A549 (cell line): ENCODE results near the gene PBXIP1. TPM values are rescaled to one million over a fixed set of nuclear protein-coding genes. Genes with fewer than 3 reads are reported as not detected.

Source experiments
- ATAC-seq, 2 experiments: fragments of 200-7000 bp in 1 of 2; fragments of >200 bp in 1 of 2; cut with Nextera tagmentation in 1 of 2; cut with Tn5 transposase in 1 of 2; 3 replicates each; pipeline versions ENCODE4 v1.8.0 to v1.9.1; 2018 to 2020; ENCODE audit warnings: mild to moderate bottlenecking in 1 of 2, moderate library complexity in 1 of 2
- CTCF ChIA-PET: fragments of 300-600 bp; sonication (Branson Sonifier 250); formaldehyde crosslinking; extraction: SDS; loops from one replicate; lab custom pipeline; 2021; ENCODE audit warnings: antibody characterized with exemption, inconsistent platforms; lab: Yijun Ruan, JAX
- POLR2A ChIA-PET: fragments of 350-600 bp; formaldehyde crosslinking; extraction: SDS; loops from one replicate; lab custom pipeline; 2021; ENCODE audit warnings: antibody characterized with exemption, inconsistent platforms; lab: Yijun Ruan, JAX
- DNase-seq, 2 experiments: peaks; one replicate each; pipeline versions ENCODE4 v3.0.0 to v3.0.0-alpha.2; 2011 to 2016; ENCODE audit warnings: low read depth in 1 of 2, low spot score in 1 of 2
- FAIRE-seq: peaks from 2 replicates; lab custom pipeline; 2011; peaks lifted over from hg19 to GRCh38; lab: Jason Lieb, UNC
- H3K27ac ChIP-seq, 2 experiments: fragments of >200 bp; sonication (Bioruptor Twin); formaldehyde crosslinking; 3 replicates each; pipeline ENCODE4 v1.5.1; 2016 to 2017
- H3K4me1 ChIP-seq: fragments of >200 bp; sonication (Bioruptor Twin); formaldehyde crosslinking; 3 replicates; pipeline ENCODE4 v1.6.1; 2016
- H3K4me2 ChIP-seq: fragments of >200 bp; sonication (Bioruptor Twin); formaldehyde crosslinking; 3 replicates; pipeline ENCODE4 v1.6.1; 2016
- H3K4me3 ChIP-seq: fragments of >200 bp; sonication (Bioruptor Twin); formaldehyde crosslinking; 3 replicates; pipeline ENCODE4 v1.5.1; 2016
- H3K9me3 ChIP-seq: fragments of >200 bp; sonication (Bioruptor Twin); formaldehyde crosslinking; 3 replicates; pipeline ENCODE4 v1.6.1; 2016
- BCL3 ChIP-seq: fragments of >200 bp; sonication (Bioruptor Twin); formaldehyde crosslinking; IDR thresholded peaks from 3 replicates; pipeline ENCODE4 v1.6.1; 2016
- CEBPB ChIP-seq, 2 experiments: fragments of >200 bp in 1 of 2; sonication (Bioruptor Twin) in 1 of 2; formaldehyde crosslinking in 1 of 2; IDR thresholded peaks; 2 replicates each; pipeline ENCODE4 v1.6.1; 2012 to 2016
- CHD2 ChIP-seq: fragments of 150-350 bp; IDR thresholded peaks from 2 replicates; pipeline ENCODE4 v1.6.1; 2014; ENCODE audit warnings: low read length; ENCODE audit not compliant: partially characterized antibody
- EHF ChIP-seq: fragments of 250-450 bp; sonication (Bioruptor Pico); IDR thresholded peaks from 2 replicates; pipeline ENCODE4 v1.5.0; 2020; ENCODE audit warnings: mild to moderate bottlenecking
- FOSB ChIP-seq: fragments of 250-450 bp; sonication (Bioruptor Pico); IDR thresholded peaks from 2 replicates; pipeline ENCODE4 v1.5.0; 2020; ENCODE audit warnings: mild to moderate bottlenecking, moderate library complexity
- FOSL2 ChIP-seq, 2 experiments: fragments of 450-650 bp in 1 of 2; fragments of >200 bp in 1 of 2; sonication (Bioruptor Twin) in 1 of 2; formaldehyde crosslinking; IDR thresholded peaks; 2 replicates each; pipeline versions ENCODE4 v1.5.0 to v1.6.1; 2016 to 2020; ENCODE audit warnings: mild to moderate bottlenecking in 1 of 2, moderate library complexity in 1 of 2
- FOXS1 ChIP-seq: fragments of 250-450 bp; sonication (Bioruptor Pico); IDR thresholded peaks from 2 replicates; pipeline ENCODE4 v1.5.0; 2020; ENCODE audit warnings: mild to moderate bottlenecking, moderate library complexity
- GATA3 ChIP-seq: IDR thresholded peaks from 2 replicates; pipeline ENCODE4 v1.6.1; 2012; ENCODE audit warnings: borderline replicate concordance
- HEYL ChIP-seq: fragments of 250-450 bp; sonication (Bioruptor Pico); IDR thresholded peaks from 2 replicates; pipeline ENCODE4 v1.8.0; 2021; ENCODE audit warnings: mild to moderate bottlenecking, moderate library complexity
- MAFK ChIP-seq: fragments of 450-650 bp; IDR thresholded peaks from 2 replicates; pipeline ENCODE4 v1.6.1; 2014; ENCODE audit not compliant: partially characterized antibody
- MYC ChIP-seq: IDR thresholded peaks from 2 replicates; pipeline ENCODE4 v1.6.1; 2012; ENCODE audit warnings: mild to moderate bottlenecking, inconsistent platforms, low read length, improper control_type of control experiment, borderline replicate concordance
- NPAS2 ChIP-seq: fragments of 250-450 bp; sonication (Bioruptor Pico); IDR thresholded peaks from 2 replicates; pipeline ENCODE4 v1.8.0; 2022; ENCODE audit warnings: mild to moderate bottlenecking, moderate library complexity, borderline replicate concordance
- PBX3 ChIP-seq: IDR thresholded peaks from 2 replicates; pipeline ENCODE4 v1.6.1; 2012
- PHF8 ChIP-seq: fragments of 200-600 bp; sonication (generic); IDR thresholded peaks from 2 replicates; pipeline ENCODE4 v1.6.1; 2016; ENCODE audit warnings: low read depth, mild to moderate bottlenecking, antibody characterized with exemption, moderate library complexity, borderline replicate concordance
- POLR2A ChIP-seq: IDR thresholded peaks from 2 replicates; pipeline ENCODE4 v1.6.1; 2012; ENCODE audit warnings: mild to moderate bottlenecking, low read length
- POLR2AphosphoS2 ChIP-seq: conservative IDR thresholded peaks from 2 replicates; pipeline ENCODE4 v1.6.1; 2012; ENCODE audit warnings: low read length, improper control_type of control experiment, inconsistent platforms
- RARB ChIP-seq: fragments of 250-450 bp; sonication (Bioruptor Pico); IDR thresholded peaks from 2 replicates; pipeline ENCODE4 v1.8.0; 2021; ENCODE audit warnings: mild to moderate bottlenecking, moderate library complexity
- RCOR1 ChIP-seq: fragments of 150-350 bp; IDR thresholded peaks from 2 replicates; pipeline ENCODE4 v1.6.1; 2014; ENCODE audit warnings: antibody characterized with exemption, low read length, low read depth
- REST ChIP-seq: fragments of 200-600 bp; sonication (generic); IDR thresholded peaks from 2 replicates; pipeline ENCODE4 v1.6.1; 2016; ENCODE audit warnings: antibody characterized with exemption, mild to moderate bottlenecking, moderate library complexity
- RFX5 ChIP-seq: fragments of 450-650 bp; IDR thresholded peaks from 2 replicates; pipeline ENCODE4 v1.7.1; 2014; ENCODE audit warnings: antibody characterized with exemption, mild to moderate bottlenecking, moderate library complexity
- SMC3 ChIP-seq: fragments of >200 bp; sonication (Bioruptor Twin); formaldehyde crosslinking; IDR thresholded peaks from 3 replicates; pipeline ENCODE4 v1.6.1; 2018; ENCODE audit warnings: inconsistent platforms
- TFCP2L1 ChIP-seq: fragments of 250-450 bp; sonication (Bioruptor Pico); IDR thresholded peaks from 2 replicates; pipeline ENCODE4 v1.5.0; 2021; ENCODE audit warnings: mild to moderate bottlenecking
- ZC3H11A ChIP-seq: fragments of 450-650 bp; IDR thresholded peaks from 2 replicates; pipeline ENCODE4 v1.6.1; 2014; ENCODE audit warnings: antibody characterized with exemption, mild to moderate bottlenecking
- WGBS: methylation state at CpG from one replicate; pipeline ENCODE4 v1.1.6; 2017; ENCODE audit errors: missing lambda C conversion rate; 5-methylcytosine and 5-hydroxymethylcytosine counted together
- polyA plus RNA-seq, 4 experiments: library from polyadenylated mRNA; depleted of rRNA in 3 of 4; stranded (reverse); fragments of >200 nt; fragmentation: RNase III in 1 of 4; extraction: RNeasy Plus Mini Kit Qiagen cat#74134 plus additional on column Dnase treatment in 1 of 4; gene quantifications; 2 replicates in 3 of 4; 3 replicates in 1 of 4; pipeline ENCODE4 v1.2.3, GENCODE V29; 2011 to 2017
- TF ChIP-seq, protein P1 (sequence below): fragments of >200 bp; sonication (Bioruptor Twin); formaldehyde crosslinking; IDR thresholded peaks from 3 replicates; pipeline ENCODE4 v1.5.1; 2016
- TF ChIP-seq, protein P2 (sequence below): IDR thresholded peaks from 2 replicates; pipeline ENCODE4 v1.6.1; 2012
- TF ChIP-seq, protein P3 (sequence below): IDR thresholded peaks from 2 replicates; pipeline ENCODE4 v1.6.1; 2012; ENCODE audit warnings: low read depth, borderline replicate concordance

Gene PBXIP1
- polyA plus RNA-seq, 2 of the 4 experiments (the other 2 are of a cell fraction), result 15.0 to 20.8 TPM

DNA sequence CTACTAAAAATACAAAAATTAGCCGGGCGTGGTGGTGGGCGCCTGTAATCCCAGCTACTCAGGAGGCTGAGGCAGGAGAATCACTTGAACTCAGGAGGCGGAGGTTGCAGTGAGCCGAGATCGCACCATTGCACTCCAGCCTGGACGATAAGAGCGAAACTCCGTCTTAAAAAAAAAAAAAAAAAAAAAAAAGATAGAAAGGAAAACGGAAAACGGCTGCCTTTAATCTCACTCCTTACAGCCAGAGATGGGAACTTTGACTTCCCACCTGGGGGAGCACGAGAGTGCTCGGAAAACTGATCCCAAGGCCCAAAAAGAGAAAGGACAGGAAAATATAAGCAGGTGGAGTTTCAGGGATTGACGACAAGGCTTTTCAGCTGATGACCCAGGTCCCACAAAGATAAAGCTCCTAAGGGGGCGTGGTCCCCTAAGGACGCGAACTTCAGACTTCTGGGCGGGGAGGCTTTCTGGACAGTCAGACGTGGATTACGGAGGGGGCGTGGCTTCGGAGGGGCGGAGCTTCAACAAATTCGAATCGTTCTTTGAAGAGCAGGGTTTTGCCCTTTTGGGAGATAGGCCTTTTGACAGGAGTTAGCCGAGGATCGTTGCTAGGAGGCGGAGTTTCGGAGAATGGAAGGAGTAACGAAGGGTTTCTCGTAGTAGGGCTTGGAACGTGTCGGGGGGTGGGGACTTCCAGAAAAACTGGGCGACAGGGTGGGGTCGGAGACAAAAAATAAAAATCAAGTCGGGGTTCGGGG is 17.6 kb upstream of the PBXIP1 start:
- ChIA-PET CTCF (no interaction called here), POLR2A (interaction anchor here (0.6 to 6.3 kb wide), 18 partner anchors 9 to 378 kb away, joined by 3 to 91 read pairs (median 8); partner anchors contain the start of genes ADAM15, FLAD1, LENEP and PBXIP1)
- FAIRE-seq (no peak), ATAC-seq (peak; percentile 19), DNase-seq (peak; percentile 88 to 99)
- TF ChIP-seq FOSL2 (IDR thresholded peaks at IDR 0.05) (no peak), FOSL2 (CRISPR knock-in tag; IDR thresholded peaks at IDR 0.05) (no peak), PBX3 (peak; percentile 52; the same call in 1 of the 2 replicates), SMC3 (no peak), RCOR1 (no peak), RFX5 (no peak), POLR2AphosphoS2 (no peak), GATA3 (peak; percentile 50; the same call in 1 of the 2 replicates), REST (no peak), FOSB (no peak), CEBPB (IDR thresholded peaks at IDR 0.05) (no peak), FOXS1 (CRISPR knock-in tag) (no peak), NPAS2 (CRISPR knock-in tag) (no peak), EHF (CRISPR knock-in tag) (no peak), ZC3H11A (no peak), MYC (peak; percentile 52; the same call in 1 of the 2 replicates), BCL3 (0 out of 3 replicates have a peak, but pooled peaks have one; percentile 1), MAFK (no peak), RARB (CRISPR knock-in tag) (no peak), TFCP2L1 (no peak), HEYL (no peak), PHF8 (peak; percentile 6; the same call in 1 of the 2 replicates), CHD2 (peak; percentile 33), POLR2A (peak; percentile 23)
- TF ChIP-seq, protein P1, sequence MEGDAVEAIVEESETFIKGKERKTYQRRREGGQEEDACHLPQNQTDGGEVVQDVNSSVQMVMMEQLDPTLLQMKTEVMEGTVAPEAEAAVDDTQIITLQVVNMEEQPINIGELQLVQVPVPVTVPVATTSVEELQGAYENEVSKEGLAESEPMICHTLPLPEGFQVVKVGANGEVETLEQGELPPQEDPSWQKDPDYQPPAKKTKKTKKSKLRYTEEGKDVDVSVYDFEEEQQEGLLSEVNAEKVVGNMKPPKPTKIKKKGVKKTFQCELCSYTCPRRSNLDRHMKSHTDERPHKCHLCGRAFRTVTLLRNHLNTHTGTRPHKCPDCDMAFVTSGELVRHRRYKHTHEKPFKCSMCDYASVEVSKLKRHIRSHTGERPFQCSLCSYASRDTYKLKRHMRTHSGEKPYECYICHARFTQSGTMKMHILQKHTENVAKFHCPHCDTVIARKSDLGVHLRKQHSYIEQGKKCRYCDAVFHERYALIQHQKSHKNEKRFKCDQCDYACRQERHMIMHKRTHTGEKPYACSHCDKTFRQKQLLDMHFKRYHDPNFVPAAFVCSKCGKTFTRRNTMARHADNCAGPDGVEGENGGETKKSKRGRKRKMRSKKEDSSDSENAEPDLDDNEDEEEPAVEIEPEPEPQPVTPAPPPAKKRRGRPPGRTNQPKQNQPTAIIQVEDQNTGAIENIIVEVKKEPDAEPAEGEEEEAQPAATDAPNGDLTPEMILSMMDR, result no peak; the same call in 2 of the 3 replicates
- TF ChIP-seq, protein P2, sequence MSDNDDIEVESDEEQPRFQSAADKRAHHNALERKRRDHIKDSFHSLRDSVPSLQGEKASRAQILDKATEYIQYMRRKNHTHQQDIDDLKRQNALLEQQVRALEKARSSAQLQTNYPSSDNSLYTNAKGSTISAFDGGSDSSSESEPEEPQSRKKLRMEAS, result no peak; the same call in 1 of the 2 replicates
- TF ChIP-seq, protein P3, sequence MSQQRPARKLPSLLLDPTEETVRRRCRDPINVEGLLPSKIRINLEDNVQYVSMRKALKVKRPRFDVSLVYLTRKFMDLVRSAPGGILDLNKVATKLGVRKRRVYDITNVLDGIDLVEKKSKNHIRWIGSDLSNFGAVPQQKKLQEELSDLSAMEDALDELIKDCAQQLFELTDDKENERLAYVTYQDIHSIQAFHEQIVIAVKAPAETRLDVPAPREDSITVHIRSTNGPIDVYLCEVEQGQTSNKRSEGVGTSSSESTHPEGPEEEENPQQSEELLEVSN, result no peak; the same call in 1 of the 2 replicates
- Histone ChIP-seq H3K4me3 (peak overlapping the region; percentile 65), H3K27ac (peak overlapping the region; percentile 98 to 100), H3K9me3 (no peaks in the 10 kb centered on the region), H3K4me2 (peak overlapping the region; percentile 99), H3K4me1 (peaks cover 42% of the 10 kb centered on the region)
- WGBS, result 2% methylated on average over 37 of the region's 37 CpGs
